OCI-M2 (cell line): ENCODE measurements around the gene NBEA.

Experiments used
- DNase-seq: peaks from one replicate; lab custom pipeline; 2025; ENCODE audit not compliant: unreplicated experiment; lab: John Stamatoyannopoulos, UW

Gene NBEA

GRCh38 chr13:35554972-35555623 lies 613.0 kb downstream of the NBEA start:
- DNase-seq, result no peak

DNA sequence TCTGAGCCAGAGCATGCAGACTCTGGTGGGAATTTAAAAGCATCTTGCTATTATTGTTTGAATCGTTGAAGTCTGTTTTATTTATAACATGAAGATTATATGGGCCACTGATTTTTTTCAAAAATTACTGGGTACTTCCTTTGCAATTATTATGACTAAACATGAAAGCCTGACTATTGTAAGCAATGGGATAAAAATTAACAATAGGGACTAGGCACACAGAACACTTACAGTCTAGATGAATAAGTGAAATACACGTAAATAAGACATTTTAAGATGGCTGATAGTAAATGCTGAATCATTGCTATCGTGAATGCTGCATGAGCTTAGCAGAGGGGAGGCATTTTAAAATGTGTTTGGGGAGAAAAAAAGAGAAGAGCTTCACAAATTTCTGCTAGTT lies 615.4 kb downstream of the NBEA start:
- DNase-seq, result no peak

DNA sequence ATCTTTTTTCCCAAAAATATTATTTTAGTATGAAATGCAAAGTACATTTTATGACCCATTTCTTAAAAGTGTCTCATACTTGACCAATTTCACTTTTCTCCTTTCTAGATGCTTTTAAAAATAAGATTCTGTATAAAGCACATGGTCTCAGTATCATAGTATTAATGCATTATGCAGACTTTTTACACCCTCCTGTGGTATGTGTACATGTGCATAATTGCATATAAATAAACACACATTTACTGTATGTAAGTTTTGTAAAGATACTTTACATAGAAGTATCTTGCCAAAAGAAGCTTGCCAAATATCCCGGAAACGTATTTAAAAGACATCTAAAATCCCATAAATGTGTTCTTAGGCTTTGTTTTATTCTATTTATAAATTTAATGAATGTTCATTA lies 619.5 kb downstream of the NBEA start:
- no peak for DNase-seq

DNA sequence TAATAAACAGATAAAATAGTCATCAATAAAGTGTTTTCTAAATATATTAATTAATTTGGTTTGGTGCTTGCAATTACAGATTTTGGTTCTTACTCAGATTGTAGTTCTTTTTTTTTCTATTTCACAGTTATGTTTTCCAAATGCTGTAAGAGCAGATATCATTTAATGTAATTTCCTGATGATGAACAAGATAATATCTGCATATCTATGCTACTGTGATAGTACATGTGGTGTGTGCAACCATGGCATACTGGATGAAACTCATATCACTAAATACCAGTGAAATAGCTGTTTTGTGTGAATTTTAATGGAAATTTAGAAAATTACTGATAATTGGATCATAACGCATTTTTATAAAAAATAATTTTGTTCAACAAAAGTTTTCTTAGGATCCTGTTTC lies 623.2 kb downstream of the NBEA start:
- no peak for DNase-seq

- DNase-seq, result no peak
Measured at GRCh38 chr13:35566340-35566739, 624.3 kb downstream of the NBEA start.

GRCh38 chr13:35567406-35567980 lies 625.4 kb downstream of the NBEA start:
- DNase-seq, result no peak

DNA sequence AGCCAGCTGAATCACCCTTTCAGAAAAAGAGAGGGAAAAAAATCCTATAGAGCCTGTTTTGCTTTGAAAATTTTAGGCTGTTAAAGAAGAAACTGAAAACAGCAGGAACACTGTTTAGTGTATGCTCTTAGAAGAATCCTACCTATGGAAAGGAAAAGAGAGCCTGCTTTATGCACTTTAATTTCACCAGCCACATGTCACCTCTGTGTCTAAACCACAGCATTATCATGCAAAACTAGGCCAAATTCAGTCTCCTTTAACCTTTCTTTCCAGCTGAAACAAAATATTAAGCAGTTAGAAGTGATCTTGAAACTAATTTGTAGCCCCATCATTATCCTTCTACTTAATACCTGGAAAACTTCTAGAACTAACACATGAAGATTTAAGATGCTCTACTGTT lies 631.6 kb downstream of the NBEA start:
- DNase-seq, result no peak

GRCh38 chr13:35592457-35592856 lies 650.4 kb downstream of the NBEA start:
- DNase-seq, result no peak

DNA sequence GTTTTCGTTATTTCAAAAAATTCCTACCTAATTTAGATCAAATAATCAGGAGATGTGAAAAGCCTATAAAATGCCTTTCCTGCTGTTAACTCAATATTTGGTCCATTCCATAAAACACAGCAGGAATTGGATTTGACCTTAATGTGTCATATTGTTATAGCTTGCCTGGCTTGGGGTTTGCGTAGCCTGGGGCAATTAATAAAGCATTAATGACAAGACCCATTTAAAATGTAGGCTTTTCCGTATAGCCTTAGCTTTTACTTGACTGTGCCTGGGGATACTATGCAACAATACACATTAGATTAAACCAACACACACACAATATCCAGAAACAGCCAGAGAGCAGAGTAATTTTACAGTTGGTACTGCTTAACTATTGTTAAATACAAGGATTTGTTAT lies 651.6 kb downstream of the NBEA start:
- DNase-seq, result no peak

- no peak for DNase-seq
Measured at GRCh38 chr13:35594096-35594495, 652.0 kb downstream of the NBEA start.

- DNase-seq, result no peak
Measured at GRCh38 chr13:35595181-35595580, 653.1 kb downstream of the NBEA start.

GRCh38 chr13:35596321-35597030 lies 654.4 kb downstream of the NBEA start:
- DNase-seq, result no peak

- no peak for DNase-seq
Measured at GRCh38 chr13:35597451-35597850, 655.4 kb downstream of the NBEA start.

DNA sequence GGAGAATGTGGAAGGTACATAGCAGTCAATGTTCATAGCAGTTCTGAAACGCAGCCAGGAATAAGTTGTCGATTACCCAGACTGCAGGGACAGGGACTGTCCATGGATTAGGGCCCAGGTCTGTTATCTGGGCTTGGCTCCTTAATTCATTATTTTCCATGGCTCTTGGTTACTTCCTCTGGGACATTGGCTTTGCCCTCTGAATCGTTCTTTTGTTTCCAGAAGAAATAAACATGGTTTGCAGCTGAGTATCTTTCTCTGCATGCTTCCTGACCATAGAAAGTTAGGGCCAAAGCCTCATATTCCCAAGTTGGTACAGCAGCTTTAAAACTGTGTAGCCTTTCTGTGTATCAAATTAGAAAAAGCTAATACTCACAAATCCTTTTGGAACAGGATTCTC lies 656.2 kb downstream of the NBEA start:
- DNase-seq, result no peak

DNA sequence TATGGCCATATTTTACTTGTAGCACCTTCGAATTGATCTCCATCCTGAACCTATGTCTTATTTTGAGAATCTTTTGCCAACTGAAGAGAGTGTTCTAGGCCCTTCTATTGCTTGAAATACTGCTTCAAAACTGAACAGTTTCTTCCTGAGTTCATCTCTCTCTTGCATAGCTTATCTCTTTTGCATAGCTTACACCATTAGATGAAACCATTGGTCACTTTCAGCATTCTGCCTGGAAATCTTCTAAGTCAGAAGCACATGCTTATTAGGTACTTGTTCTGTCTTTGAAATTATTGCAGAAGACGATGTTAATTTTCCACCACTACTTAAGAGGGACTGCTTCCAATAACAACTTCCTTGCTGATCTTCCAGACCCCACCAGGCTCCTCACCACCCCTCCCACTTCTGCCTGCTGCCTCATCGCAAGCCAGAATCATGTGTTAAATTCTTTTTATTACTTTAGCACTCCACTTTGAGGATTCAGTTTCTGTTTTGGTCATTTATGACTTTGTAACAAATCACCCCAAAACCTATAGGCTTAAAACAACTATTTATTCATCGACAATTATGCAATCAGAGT lies 656.8 kb downstream of the NBEA start:
- DNase-seq, result no peak

DNA sequence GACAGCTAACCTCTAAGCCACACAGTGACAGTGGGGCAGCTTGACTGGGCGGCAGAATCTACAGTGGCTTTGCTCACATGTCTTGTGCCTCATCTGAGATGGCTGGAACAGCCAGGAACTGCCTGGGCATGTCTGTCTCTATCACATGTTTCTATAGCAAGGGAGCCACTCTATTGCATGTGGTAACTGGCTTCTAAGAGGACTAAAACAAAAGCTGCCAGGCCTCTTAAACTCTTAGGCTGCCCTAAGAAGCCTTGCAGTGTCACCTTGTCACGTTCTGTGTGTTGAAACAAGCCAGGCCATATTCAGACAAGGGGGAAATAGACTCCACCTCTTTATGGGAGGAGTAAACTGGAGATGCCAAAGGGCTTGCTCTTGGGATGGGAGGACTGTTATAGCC lies 657.3 kb downstream of the NBEA start:
- DNase-seq, result no peak

- no peak for DNase-seq
Measured at GRCh38 chr13:35600137-35600536, 658.1 kb downstream of the NBEA start.

GRCh38 chr13:35603593-35604285 lies 661.7 kb downstream of the NBEA start:
- no peak for DNase-seq

- no peak for DNase-seq
Measured at GRCh38 chr13:35614666-35615065, 672.6 kb downstream of the NBEA start.

- no peak for DNase-seq
Measured at GRCh38 chr13:35617420-35617819, 675.4 kb downstream of the NBEA start.

DNA sequence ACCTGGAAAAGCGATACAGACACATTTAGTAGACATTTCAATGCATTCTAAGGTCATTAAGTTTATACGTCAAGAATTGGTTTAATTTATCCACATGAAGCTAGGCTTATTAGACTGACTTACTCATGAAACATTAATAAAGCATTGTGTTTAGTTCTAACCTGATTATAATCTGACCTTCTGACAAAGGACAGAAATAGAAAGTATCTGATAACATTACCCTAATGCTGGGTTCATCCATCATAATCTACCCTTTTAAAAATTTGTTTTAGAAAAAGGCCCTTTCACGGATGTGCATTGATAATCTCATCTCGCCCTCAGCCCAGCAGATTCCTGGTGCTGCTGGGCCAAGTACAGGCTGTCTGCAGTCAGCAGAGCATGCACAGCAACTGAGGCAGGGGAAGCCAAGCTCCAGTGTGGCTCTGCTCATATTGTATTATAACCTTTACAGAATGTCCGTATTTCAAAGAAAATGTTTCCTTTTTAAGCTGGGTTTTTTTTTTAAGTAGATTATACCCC lies 676.6 kb downstream of the NBEA start:
- DNase-seq, result no peak
